ENCODE data around the gene TK2.

The TK2 gene

DNA sequence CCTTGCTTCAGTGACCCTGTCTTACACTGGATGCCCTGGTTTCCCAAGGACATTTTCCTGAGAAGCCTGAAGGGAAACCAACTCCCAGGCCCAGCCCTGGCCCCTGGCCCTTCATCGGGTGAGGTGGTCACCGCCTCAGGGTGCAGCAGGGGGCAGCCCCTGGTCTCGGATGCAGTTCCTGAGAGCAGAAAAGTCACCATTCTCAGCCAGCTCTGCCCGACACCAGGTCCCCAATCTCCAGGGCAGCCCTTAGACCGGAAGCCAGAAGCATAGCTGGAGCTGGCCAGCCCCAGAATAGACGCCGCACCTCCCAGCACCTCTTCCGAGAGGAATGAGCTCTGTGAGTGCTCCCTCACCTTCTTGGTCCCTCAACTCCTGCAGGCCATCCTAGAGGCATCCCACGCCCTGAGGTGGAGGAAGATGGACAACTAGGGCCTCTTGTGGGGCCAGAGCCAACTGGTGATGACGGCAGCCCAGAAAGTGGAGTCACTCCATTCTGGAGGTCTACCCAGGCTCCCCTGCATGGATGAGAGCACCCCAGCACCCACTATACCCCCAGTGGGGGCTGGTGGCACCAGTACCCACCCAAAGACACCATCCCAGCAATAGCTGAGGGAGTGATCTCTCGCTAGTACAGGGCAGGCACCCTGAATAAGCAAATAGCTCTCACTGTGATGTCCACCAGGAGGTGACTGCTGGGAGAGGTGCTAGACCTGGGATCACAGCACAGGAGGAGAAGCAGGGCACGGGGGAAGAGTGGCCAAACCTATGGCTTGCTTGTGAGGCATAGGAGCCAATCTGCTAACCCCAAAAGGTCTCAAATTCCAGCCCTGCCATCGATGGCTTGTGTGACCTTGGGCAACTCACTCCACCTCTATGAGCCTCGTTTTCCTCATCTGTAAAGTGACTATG is 56.2 kb downstream of the TK2 start:
- no peak for TF ChIP-seq GATA3 (IDR thresholded peaks at IDR 0.05; ENCODE audit: low read depth, low read length)
- no peak for TF ChIP-seq GATA2 (IDR thresholded peaks at IDR 0.05; ENCODE audit: low read depth, low read length)

DNA sequence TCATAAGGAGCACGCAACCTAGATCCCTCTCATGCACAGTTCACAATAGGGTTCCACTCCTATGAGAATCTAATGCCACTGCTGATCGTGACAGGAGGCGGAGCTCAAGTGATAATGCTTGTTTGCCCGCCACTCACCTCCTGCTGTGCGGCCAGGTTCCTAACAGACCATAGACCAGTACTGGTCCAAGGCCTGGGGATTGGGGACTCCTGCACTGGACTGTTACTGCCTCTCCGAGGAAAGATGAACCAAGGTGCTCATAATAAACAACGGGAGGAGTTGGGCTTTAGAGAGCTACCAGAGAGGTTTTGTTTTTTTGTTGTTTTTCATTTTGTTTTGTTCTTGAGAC is 58.2 kb downstream of the TK2 start:
- no peak for TF ChIP-seq GATA3 (IDR thresholded peaks at IDR 0.05; ENCODE audit: low read depth, low read length)
- no peak for TF ChIP-seq GATA2 (IDR thresholded peaks at IDR 0.05; ENCODE audit: low read depth, low read length)

DNA sequence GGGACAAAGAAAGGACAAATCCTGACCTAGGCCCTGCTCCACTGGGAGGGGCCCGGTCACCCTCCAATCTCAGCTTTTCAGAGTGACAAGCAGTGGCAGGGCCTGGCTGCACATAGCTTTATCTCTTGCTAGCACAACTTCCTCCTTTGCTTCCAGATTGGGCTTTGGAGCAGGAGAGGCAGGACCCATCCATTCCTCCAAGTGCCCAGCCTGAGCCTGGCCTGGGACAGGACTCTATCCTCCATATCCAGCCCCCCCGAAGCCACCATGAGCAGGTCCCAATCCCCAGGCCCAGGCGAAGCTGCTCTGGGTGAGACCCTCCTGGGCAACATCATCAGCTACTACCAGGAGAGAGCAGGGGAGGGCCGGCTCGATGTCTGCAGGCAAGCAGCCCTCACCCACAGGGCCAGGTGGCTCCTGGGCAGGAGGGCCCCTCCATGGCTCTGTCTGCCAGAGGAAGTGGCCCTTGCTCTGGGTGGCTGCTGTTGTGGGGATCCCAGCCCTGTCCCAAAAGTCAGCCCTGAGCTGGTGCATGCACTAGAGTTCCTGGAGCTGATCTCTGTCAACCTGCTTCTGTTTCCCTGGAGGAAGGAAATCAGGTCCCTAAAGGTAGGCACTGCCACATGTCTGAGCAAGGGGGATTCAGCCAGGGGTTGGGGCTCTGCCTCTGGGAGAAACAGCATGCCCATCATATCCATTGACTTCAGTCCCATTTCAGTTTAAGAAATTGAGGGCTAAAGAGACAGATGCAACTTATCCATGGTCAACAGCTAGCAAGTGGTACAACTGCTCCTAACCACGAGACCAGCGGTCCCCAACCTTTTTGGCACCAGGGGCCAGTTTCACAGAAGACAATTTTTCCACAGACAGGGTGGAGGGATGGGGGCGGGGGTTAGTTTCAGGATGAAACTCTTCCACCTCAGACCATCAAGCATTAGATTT is 58.9 kb downstream of the TK2 start:
- TF ChIP-seq GATA2 (IDR thresholded peaks at IDR 0.05; ENCODE audit: low read depth, low read length) (no peak), GATA3 (IDR thresholded peaks at IDR 0.05; ENCODE audit: low read depth, low read length) (no peak)

DNA sequence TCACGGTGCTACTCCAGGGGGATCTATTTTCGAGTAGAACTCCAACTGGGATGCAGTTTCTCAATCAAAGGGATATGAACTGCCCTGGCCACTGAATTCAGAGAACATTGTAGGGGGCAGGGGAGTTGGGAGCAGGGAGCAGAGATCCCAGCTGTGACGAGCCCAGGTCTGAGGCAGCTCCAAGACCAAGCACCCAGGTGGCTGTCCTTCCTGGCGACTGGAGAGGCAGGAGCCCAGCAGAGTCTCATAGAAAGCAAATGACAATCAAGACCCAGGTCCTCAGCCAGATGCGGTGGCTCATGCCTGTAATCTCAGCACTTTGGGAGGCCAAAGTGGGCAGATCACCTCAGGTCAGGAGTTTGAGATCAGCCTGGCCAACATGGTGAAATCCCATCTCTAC is 60.1 kb downstream of the TK2 start:
- no peak for TF ChIP-seq GATA3 (IDR thresholded peaks at IDR 0.05; ENCODE audit: low read depth, low read length)
- no peak for TF ChIP-seq GATA2 (IDR thresholded peaks at IDR 0.05; ENCODE audit: low read depth, low read length)

DNA sequence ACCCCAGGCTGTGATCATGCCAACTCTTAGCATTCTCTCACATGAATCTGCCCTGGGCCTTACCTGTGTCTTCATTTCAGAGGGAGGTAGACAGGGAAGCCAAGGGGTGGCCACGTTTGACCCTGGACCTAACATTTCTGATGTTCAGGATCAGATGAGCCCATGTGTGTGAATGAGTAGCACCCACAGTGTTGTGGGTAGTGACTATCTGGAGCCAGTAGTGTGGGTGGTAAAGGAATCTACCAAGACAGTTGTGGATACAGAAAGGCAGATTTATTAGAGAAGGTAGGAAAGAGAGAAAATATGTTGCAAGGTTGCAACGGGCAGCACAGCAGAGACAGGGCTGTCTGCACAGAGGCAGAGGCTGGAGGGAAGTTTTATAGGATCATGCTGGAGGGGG is 60.5 kb downstream of the TK2 start:
- TF ChIP-seq GATA2 (IDR thresholded peaks at IDR 0.05; ENCODE audit: low read depth, low read length) (no peak), GATA3 (IDR thresholded peaks at IDR 0.05; ENCODE audit: low read depth, low read length) (no peak)

DNA sequence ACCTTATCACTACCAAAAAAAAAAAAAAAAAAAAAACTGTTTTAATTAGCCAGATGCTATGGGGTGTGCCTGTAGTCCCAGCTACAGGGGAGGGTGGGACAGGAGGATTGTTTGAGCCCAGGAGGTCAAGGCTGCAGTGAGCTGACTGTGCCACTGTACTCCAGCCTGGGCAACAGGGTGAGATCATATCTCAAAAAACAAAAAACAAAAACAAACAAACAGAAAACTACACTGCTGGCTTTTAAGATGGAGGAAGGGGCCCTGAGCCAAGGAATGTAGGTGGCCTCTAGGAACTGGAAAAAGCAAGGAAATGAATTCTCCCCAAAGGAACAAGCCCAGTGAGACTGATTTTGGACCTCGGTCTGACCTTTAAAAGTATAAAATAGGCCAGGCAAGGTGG is 61.4 kb downstream of the TK2 start:
- TF ChIP-seq GATA3 (IDR thresholded peaks at IDR 0.05; ENCODE audit: low read depth, low read length) (no peak), GATA2 (IDR thresholded peaks at IDR 0.05; ENCODE audit: low read depth, low read length) (no peak)

DNA sequence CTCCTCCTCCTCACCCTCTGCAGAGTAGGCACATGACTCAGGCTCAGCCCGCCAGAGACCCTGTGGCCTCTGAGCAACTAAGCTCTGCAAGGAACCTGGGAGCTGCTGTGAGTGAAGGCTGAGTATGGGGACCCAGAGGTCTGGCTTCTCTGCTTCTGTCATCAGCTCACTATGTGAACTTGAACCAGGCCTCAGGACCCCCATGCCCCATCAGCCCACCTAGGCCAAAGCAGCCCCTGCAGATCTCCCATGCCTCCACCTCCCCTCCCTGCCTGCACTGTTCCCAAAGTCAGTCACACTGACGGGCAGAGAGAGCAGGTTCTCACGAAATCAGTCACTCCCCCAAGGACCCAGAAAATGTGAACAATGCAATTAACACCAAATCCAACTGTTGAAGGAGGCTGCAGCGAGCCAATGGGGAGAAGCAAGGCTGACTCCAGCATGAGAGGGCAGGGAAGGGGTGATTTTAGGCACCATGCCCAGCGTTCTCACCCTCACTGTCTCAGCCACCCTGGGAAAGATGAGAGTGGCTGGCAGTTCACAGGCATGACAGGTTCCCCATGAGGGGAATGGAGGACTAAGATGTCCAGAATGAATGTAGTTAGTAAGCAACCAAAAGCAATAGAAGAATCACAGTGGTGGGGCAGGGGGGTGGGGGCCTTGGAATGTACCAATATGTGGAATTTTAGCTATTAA is 62.2 kb downstream of the TK2 start:
- TF ChIP-seq GATA2 (IDR thresholded peaks at IDR 0.05; ENCODE audit: low read depth, low read length): no peak
- no peak for TF ChIP-seq GATA3 (IDR thresholded peaks at IDR 0.05; ENCODE audit: low read depth, low read length)

DNA sequence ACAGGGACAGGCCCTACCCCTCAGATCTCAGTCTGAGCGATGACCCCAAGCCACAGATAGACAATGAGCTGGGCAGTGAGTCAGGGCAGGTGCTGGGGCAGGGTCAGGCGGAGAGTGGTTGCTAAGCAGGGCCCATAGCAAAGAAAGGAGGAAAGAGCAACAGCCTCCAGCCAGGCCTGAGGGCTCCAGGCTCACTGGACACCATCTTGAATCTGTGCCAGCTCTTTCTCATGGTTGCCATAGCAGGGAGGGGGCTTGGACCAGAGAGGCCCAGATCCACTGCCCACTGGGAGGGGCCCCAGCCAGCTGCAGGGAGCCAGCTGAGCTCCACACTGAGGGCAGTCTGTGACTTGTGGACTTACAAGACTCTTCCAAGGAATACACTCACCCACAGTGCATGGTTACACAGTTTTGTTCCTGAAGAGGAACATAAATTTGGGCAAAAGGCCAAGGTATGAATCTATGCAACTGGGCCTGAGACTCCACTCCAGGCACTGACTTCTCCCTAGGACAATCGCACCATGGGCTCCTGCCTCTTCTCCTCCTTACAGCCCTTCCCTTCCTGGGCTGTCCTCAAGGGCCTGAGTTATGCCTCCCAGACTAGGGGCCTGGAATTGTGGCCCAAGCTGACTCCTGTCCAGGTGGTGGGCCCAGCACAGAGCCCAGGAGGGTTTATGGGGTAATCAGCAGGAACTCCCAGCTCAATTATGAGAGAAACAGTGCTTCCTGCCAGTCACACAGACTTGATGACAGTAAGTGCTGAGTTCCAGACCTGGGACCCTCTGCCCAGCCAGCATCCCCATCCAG is 62.9 kb downstream of the TK2 start:
- no peak for TF ChIP-seq GATA3 (IDR thresholded peaks at IDR 0.05; ENCODE audit: low read depth, low read length)
- no peak for TF ChIP-seq GATA2 (IDR thresholded peaks at IDR 0.05; ENCODE audit: low read depth, low read length)

DNA sequence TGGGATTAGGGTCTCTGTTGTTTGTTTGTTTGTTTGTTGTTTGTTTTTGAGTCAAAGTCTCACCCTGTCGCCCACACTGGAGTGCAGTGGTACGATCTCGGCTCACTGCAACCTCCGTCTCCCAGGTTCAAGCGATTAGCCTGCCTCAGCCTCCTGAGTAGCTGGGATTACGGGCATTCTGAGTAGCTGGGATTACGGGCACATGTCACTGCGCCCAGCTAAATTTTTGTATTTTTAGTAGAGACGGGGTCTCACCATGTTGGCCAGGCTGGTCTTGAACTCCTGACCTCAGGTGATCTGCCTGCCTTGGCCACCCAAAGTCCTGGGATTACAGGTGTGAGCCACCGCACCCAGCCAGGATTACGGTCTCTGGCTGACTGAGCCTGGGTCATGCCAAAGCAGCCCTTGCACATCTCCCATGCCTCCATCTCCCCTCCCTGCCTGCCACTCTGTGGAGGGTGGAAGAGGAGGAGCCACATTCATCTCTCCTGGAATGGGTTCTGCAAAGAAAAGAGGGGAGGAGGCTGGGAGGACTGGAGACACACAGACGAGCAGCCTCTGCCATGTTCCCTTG is 63.6 kb downstream of the TK2 start:
- TF ChIP-seq GATA3 (IDR thresholded peaks at IDR 0.05; ENCODE audit: low read depth, low read length) (no peak), GATA2 (IDR thresholded peaks at IDR 0.05; ENCODE audit: low read depth, low read length) (no peak)

DNA sequence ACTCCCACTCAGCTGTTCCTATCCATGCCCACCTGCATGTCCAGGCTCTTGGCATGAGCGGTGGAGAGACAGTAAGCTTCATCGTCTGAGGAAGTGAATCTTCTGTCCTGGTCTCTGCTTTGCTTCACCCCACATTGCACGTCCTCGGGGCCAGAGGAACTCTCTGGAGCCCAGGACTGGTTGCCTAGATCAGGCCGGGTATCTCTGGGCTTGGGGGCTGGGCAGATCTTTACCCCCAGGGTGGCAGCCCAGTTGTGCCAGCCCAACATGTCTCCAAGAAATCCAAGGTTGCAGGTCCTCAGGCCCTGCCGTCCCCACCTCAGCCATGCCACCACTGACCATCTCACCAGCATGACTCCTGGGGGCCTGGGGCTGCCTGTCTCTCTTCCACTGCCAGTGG is 64.5 kb downstream of the TK2 start:
- no peak for TF ChIP-seq GATA2 (IDR thresholded peaks at IDR 0.05; ENCODE audit: low read depth, low read length)
- no peak for TF ChIP-seq GATA3 (IDR thresholded peaks at IDR 0.05; ENCODE audit: low read depth, low read length)

DNA sequence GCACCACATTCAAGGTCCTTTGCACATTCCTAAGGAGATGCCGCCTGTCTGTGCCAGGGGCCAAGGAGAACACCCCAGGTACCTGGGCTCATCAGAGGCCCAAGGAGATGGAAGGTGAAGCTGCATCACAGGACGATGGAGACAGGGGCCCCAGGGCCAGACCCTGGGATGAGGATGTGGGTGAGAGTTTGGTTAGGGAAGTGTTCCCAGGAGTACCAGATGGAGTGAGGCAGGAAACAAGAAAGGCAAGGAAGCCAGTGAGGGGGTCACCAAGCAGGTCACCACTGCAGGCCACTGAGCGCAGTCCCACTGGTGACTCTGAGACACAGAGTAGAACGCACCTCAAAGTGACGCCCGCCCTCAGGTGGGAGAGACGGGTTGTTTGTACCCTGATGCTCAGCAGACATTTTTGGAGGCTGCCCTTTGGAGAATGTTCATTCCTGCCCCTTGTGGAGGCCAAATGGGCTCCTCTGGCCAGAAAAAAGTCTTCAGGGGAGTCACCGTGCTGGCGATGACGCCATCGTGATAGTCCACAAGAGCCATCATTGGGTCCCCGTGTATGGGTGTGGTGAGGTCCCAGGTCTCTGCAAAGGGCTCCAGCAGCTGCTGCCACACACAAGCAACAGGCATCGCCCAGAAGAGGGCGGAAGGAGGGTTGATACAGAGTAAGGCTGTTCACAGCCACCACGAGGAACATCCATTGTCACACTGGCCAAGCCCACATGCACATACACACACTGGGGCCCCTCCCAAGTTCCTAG is 65.3 kb downstream of the TK2 start:
- TF ChIP-seq GATA2 (IDR thresholded peaks at IDR 0.05; ENCODE audit: low read depth, low read length): no peak
- TF ChIP-seq GATA3 (IDR thresholded peaks at IDR 0.05; ENCODE audit: low read depth, low read length): no peak

DNA sequence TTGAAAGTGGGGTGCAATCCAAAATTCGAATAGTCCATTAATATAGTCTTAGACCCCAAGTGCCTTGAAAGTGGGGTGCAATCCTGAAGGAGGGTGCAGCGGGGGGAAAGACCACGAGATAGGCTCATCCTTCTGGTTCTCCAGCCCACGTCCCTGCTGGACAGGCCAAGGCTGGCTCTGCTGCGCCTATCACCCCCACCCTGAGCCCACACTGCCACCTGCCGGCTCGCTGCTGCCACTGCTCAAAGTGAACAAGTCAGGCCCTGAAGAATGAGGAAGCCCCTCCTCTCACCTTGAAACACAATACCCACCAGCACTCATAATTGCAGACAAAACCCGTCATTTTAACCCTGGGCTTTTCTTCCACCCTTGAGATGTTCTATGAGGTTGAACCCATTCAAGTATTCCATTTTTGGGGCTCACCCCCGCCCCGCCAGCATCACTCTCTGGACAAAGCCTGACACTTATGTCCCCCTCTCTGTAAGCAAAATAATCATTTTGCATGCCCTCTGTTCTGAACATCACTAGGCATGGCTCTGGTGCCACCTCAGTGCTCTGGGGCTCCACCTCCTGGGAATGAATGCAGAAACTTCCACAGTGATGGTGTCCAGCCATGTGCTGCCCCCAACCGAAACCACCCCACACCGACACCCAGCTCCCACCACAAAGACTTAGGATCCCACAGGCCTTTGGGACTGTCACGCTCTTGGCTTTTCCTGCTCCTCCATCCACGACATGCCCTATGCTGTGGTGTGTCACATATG is 66.1 kb downstream of the TK2 start:
- TF ChIP-seq GATA3 (IDR thresholded peaks at IDR 0.05; ENCODE audit: low read depth, low read length) (no peak), GATA2 (IDR thresholded peaks at IDR 0.05; ENCODE audit: low read depth, low read length) (no peak)

Data from SH-SY5Y (cell line).